ENCODE results near the gene TMEM233. TPM values are rescaled to one million over a fixed set of nuclear protein-coding genes. Genes with fewer than 3 reads are reported as not detected.

The TMEM233 gene
- total and polyA plus RNA-seq, 9 of the 15 experiments (the other 6 are each of a cell fraction or from before 2014, with no cell fraction given) = 0.04 to 0.17 (median 0.07) TPM; not detected in 2

GRCh38 chr12:119667577-119668323, 74.2 kb downstream of the TMEM233 start, which contains the start of gene PRKAB1 (continued):
- TF ChIP-seq YY1 (IDR thresholded peaks at IDR 0.05; ENCODE audit: borderline replicate concordance in 1 of 3, control insufficient read depth in 1 of 3, extremely low read depth in 1 of 3, insufficient read depth in 3 of 3, insufficient read length in 1 of 3, insufficient replicate concordance in 2 of 3, low read depth in 1 of 3, low read length in 2 of 3) (peak in 1 of 3 experiments; percentile 37), EGR1 (conservative IDR thresholded peaks at IDR 0.05) (no peak), HEY1 (CRISPR knock-in tag; IDR thresholded peaks at IDR 0.05; ENCODE audit: borderline replicate concordance) (no peak), ZNF384 (IDR thresholded peaks at IDR 0.05; ENCODE audit: low read depth, low read length) (no peak; the same call in 1 of the 2 replicates), KLF16 (IDR thresholded peaks at IDR 0.05) (no peak; the same call in 1 of the 2 replicates), PURB (CRISPR knock-in tag; IDR thresholded peaks at IDR 0.05; ENCODE audit: low read depth) (no peak), NR3C1 (CRISPR knock-in tag; IDR thresholded peaks at IDR 0.05) (no peak), SP1 (CRISPR knock-in tag; IDR thresholded peaks at IDR 0.05) (peak; percentile 85), ZNF830 (CRISPR knock-in tag; IDR thresholded peaks at IDR 0.05) (peak; percentile 81; the same call in 1 of the 2 replicates), SMARCE1 (IDR thresholded peaks at IDR 0.05) (no peak; the same call in 1 of the 2 replicates), PREB (CRISPR knock-in tag; IDR thresholded peaks at IDR 0.05) (no peak), MAZ (CRISPR knock-in tag; conservative IDR thresholded peaks at IDR 0.05 in 1 of 2, IDR thresholded peaks at IDR 0.05 in 1 of 2) (peak; percentile 43 to 63; a peak in 3 of 4 replicates), KDM5B (IDR thresholded peaks at IDR 0.05; ENCODE audit: insufficient replicate concordance, low read depth, low read length) (peak; percentile 24), EHMT2 (IDR thresholded peaks at IDR 0.05) (no peak), SRF (CRISPR knock-in tag; IDR thresholded peaks at IDR 0.05) (0 out of 4 replicates have a peak, but pooled peaks of 1 of the 2 experiments have one; percentile 44), U2AF1 (optimal IDR thresholded peaks at IDR 0.05; ENCODE audit: low read depth, low read length) (no peak)
- TF ChIP-seq, protein P1, sequence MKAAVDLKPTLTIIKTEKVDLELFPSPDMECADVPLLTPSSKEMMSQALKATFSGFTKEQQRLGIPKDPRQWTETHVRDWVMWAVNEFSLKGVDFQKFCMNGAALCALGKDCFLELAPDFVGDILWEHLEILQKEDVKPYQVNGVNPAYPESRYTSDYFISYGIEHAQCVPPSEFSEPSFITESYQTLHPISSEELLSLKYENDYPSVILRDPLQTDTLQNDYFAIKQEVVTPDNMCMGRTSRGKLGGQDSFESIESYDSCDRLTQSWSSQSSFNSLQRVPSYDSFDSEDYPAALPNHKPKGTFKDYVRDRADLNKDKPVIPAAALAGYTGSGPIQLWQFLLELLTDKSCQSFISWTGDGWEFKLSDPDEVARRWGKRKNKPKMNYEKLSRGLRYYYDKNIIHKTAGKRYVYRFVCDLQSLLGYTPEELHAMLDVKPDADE (conservative IDR thresholded peaks at IDR 0.05; ENCODE audit: control insufficient read depth, low read depth, low read length) = peak; percentile 58; the same call in 1 of the 2 replicates
- TF ChIP-seq, protein P2, sequence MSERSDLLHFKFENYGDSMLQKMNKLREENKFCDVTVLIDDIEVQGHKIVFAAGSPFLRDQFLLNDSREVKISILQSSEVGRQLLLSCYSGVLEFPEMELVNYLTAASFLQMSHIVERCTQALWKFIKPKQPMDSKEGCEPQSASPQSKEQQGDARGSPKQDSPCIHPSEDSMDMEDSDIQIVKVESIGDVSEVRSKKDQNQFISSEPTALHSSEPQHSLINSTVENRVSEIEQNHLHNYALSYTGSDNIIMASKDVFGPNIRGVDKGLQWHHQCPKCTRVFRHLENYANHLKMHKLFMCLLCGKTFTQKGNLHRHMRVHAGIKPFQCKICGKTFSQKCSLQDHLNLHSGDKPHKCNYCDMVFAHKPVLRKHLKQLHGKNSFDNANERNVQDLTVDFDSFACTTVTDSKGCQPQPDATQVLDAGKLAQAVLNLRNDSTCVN (CRISPR knock-in tag; IDR thresholded peaks at IDR 0.05) = no peak
- TF ChIP-seq, protein P3, sequence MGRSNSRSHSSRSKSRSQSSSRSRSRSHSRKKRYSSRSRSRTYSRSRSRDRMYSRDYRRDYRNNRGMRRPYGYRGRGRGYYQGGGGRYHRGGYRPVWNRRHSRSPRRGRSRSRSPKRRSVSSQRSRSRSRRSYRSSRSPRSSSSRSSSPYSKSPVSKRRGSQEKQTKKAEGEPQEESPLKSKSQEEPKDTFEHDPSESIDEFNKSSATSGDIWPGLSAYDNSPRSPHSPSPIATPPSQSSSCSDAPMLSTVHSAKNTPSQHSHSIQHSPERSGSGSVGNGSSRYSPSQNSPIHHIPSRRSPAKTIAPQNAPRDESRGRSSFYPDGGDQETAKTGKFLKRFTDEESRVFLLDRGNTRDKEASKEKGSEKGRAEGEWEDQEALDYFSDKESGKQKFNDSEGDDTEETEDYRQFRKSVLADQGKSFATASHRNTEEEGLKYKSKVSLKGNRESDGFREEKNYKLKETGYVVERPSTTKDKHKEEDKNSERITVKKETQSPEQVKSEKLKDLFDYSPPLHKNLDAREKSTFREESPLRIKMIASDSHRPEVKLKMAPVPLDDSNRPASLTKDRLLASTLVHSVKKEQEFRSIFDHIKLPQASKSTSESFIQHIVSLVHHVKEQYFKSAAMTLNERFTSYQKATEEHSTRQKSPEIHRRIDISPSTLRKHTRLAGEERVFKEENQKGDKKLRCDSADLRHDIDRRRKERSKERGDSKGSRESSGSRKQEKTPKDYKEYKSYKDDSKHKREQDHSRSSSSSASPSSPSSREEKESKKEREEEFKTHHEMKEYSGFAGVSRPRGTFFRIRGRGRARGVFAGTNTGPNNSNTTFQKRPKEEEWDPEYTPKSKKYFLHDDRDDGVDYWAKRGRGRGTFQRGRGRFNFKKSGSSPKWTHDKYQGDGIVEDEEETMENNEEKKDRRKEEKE (IDR thresholded peaks at IDR 0.05; ENCODE audit: borderline replicate concordance in 1 of 2, control insufficient read depth in 1 of 2, low read depth in 2 of 2, low read length in 1 of 2) = peak in 1 of 2 experiments; percentile 86; a peak in 1 of 4 replicates

Measured in K562 (cell line).